Mesothelial cell of epicardium (in vitro differentiated cells): ENCODE results near the gene KCNJ16. TPM values are rescaled to one million over a fixed set of nuclear protein-coding genes. Genes with fewer than 3 reads are reported as not detected.

Experiments used
- DNase-seq, 2 experiments: peaks; one replicate each; pipeline ENCODE4 v3.0.0; 2021; ENCODE audit warnings: low spot score in 2 of 2; ENCODE audit not compliant: unreplicated experiment in 2 of 2
- H3K27ac Mint-ChIP-seq: 2 replicates; pipeline ENCODE4 v1.8.0; 2021; ENCODE audit warnings: mixed read lengths
- H3K27me3 Mint-ChIP-seq: 2 replicates; pipeline ENCODE4 v1.8.0; 2021; ENCODE audit warnings: low read depth, mixed read lengths
- H3K36me3 Mint-ChIP-seq: 2 replicates; pipeline ENCODE4 v1.8.0; 2021; ENCODE audit warnings: mixed read lengths
- H3K4me1 Mint-ChIP-seq: 2 replicates; pipeline ENCODE4 v1.8.0; 2021; ENCODE audit warnings: mixed read lengths
- H3K4me3 Mint-ChIP-seq: 2 replicates; pipeline ENCODE4 v1.8.0; 2021; ENCODE audit warnings: mild to moderate bottlenecking, moderate library complexity, mixed read lengths
- H3K9me3 Mint-ChIP-seq: 2 replicates; pipeline ENCODE4 v1.8.0; 2021; ENCODE audit warnings: mixed read lengths
- total RNA-seq: library from RNA; stranded (reverse); gene quantifications from 3 replicates; pipeline ENCODE4 v1.2.1, GENCODE V29; 2021
- TF ChIP-seq, protein P1 (sequence below): fragments of 200-600 bp; sonication (generic); IDR thresholded peaks from one replicate; pipeline ENCODE4 v1.5.0; 2021; ENCODE audit warnings: antibody characterized with exemption; ENCODE audit not compliant: unreplicated experiment

KCNJ16 gene
- total RNA-seq, 1 donor from 2014 or later: 0.18 TPM

DNA sequence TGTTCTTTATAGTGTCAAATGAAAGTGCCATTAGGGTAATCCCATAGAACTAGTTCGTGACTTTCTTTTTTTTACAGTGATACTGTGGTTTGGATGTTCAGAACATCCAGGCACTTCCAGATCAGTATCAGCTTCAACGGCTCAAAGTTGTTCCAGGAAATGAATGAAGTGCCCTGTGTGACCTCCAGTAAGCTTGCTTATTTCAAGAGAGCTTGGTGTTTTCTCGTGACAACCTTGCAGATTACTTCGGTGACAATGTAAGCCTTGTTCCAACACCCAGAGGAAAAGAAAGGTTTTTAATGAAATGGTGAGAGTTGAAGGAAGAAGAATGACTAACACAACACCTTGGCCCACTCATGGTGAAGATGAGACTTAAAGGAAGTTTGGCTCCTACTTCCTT is 16.0 kb upstream of the KCNJ16 start:
- Mint-ChIP-seq H3K36me3 (no peaks in the 10 kb centered on the region), H3K27ac (no peak overlapping the region), H3K4me1 (peaks cover 32% of the 10 kb centered on the region), H3K9me3 (no peaks in the 10 kb centered on the region), H3K4me3 (no peak overlapping the region), H3K27me3 (no peaks in the 10 kb centered on the region)
- no peak for DNase-seq
- TF ChIP-seq, protein P1, sequence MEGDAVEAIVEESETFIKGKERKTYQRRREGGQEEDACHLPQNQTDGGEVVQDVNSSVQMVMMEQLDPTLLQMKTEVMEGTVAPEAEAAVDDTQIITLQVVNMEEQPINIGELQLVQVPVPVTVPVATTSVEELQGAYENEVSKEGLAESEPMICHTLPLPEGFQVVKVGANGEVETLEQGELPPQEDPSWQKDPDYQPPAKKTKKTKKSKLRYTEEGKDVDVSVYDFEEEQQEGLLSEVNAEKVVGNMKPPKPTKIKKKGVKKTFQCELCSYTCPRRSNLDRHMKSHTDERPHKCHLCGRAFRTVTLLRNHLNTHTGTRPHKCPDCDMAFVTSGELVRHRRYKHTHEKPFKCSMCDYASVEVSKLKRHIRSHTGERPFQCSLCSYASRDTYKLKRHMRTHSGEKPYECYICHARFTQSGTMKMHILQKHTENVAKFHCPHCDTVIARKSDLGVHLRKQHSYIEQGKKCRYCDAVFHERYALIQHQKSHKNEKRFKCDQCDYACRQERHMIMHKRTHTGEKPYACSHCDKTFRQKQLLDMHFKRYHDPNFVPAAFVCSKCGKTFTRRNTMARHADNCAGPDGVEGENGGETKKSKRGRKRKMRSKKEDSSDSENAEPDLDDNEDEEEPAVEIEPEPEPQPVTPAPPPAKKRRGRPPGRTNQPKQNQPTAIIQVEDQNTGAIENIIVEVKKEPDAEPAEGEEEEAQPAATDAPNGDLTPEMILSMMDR: no peak

GRCh38 chr17:70059649-70060048 is 15.4 kb upstream of the KCNJ16 start:
- Mint-ChIP-seq H3K4me1 (peaks cover 30% of the 10 kb centered on the region), H3K4me3 (no peak overlapping the region), H3K27ac (no peak overlapping the region), H3K36me3 (no peaks in the 10 kb centered on the region), H3K9me3 (no peaks in the 10 kb centered on the region), H3K27me3 (no peaks in the 10 kb centered on the region)
- no peak for DNase-seq
- TF ChIP-seq, protein P1: no peak

GRCh38 chr17:70060415-70060814 is 14.6 kb upstream of the KCNJ16 start:
- no peak overlapping the region for H3K4me3 Mint-ChIP-seq
- no peaks in the 10 kb centered on the region for H3K9me3 Mint-ChIP-seq
- TF ChIP-seq, protein P1: no peak
- no peaks in the 10 kb centered on the region for H3K36me3 Mint-ChIP-seq
- DNase-seq: no peak
- no peak overlapping the region for H3K27ac Mint-ChIP-seq
- H3K27me3 Mint-ChIP-seq: no peaks in the 10 kb centered on the region
- H3K4me1 Mint-ChIP-seq: peaks cover 30% of the 10 kb centered on the region

- Mint-ChIP-seq H3K36me3 (no peaks in the 10 kb centered on the region), H3K4me3 (no peak overlapping the region), H3K4me1 (peaks cover 43% of the 10 kb centered on the region), H3K27me3 (no peaks in the 10 kb centered on the region), H3K9me3 (no peaks in the 10 kb centered on the region), H3K27ac (peak overlapping the region; percentile 3)
- TF ChIP-seq, protein P1: no peak
- DNase-seq: no peak
These were observed 7.9 kb upstream of the KCNJ16 start for GRCh38 chr17:70067134-70067533.

- Mint-ChIP-seq H3K4me3 (no peak overlapping the region), H3K9me3 (no peaks in the 10 kb centered on the region), H3K27ac (peak overlapping the region; percentile 1), H3K4me1 (peaks cover 52% of the 10 kb centered on the region), H3K36me3 (no peaks in the 10 kb centered on the region), H3K27me3 (no peaks in the 10 kb centered on the region)
- DNase-seq: no peak
- TF ChIP-seq, protein P1: no peak
These were observed 4.6 kb upstream of the KCNJ16 start for GRCh38 chr17:70070305-70071027.

- H3K4me1 Mint-ChIP-seq: peaks cover 52% of the 10 kb centered on the region
- H3K36me3 Mint-ChIP-seq: no peaks in the 10 kb centered on the region
These were observed 3.9 kb upstream of the KCNJ16 start for GRCh38 chr17:70071127-70071526.

More at GRCh38 chr17:70071127-70071526, 3.9 kb upstream of the KCNJ16 start:
- TF ChIP-seq, protein P1: no peak
- no peaks in the 10 kb centered on the region for H3K9me3 Mint-ChIP-seq
- H3K27ac Mint-ChIP-seq: no peak overlapping the region
- no peaks in the 10 kb centered on the region for H3K27me3 Mint-ChIP-seq
- no peak overlapping the region for H3K4me3 Mint-ChIP-seq
- no peak for DNase-seq
